Measurements from ENCODE around the gene DCUN1D1.
A peak's percentile ranks its signal among the peaks of the same experiment; 100 is the strongest.
"Not testable (repeated sequence)": the region's sequence is repeated elsewhere in the genome, so short reads cannot be mapped to it uniquely, and the experiment has no call there.

Gene DCUN1D1

GRCh38 chr3:182980204-182981037 lies at the start of gene DCUN1D1:
TSS of gene DCUN1D1 (minus strand) at chr3:182980538. CDS start at chr3:182980489, 49 bp downstream.
- DNase-seq (ENCODE audit: low read depth), result peak; percentile 75

GRCh38 chr3:183028416-183028815 lies 48.1 kb upstream of the DCUN1D1 start:
- DNase-seq (ENCODE audit: low read depth), result no peak

GRCh38 chr3:183027276-183027675 lies 46.9 kb upstream of the DCUN1D1 start:
- DNase-seq (ENCODE audit: low read depth), result no peak

GRCh38 chr3:183022936-183023516 lies 42.7 kb upstream of the DCUN1D1 start:
- no peak for DNase-seq (ENCODE audit: low read depth)

GRCh38 chr3:183018421-183019192 lies 38.3 kb upstream of the DCUN1D1 start:
- DNase-seq (ENCODE audit: low read depth), result no peak

GRCh38 chr3:183015185-183015584 lies 34.8 kb upstream of the DCUN1D1 start:
- no peak for DNase-seq (ENCODE audit: low read depth)

- no peak for DNase-seq (ENCODE audit: low read depth)
These were observed 33.5 kb upstream of the DCUN1D1 start for GRCh38 chr3:183013856-183014255.

- DNase-seq (ENCODE audit: low read depth), result no peak
These were observed 32.7 kb upstream of the DCUN1D1 start for GRCh38 chr3:183013074-183013473.

- no peak for DNase-seq (ENCODE audit: low read depth)
These were observed 28.5 kb upstream of the DCUN1D1 start for GRCh38 chr3:183008800-183009199.

GRCh38 chr3:183008303-183008702 lies 28.0 kb upstream of the DCUN1D1 start:
- DNase-seq (ENCODE audit: low read depth), result no peak

GRCh38 chr3:183006396-183007002 lies 26.2 kb upstream of the DCUN1D1 start:
- no peak for DNase-seq (ENCODE audit: low read depth)

GRCh38 chr3:182999767-183000166 lies 19.4 kb upstream of the DCUN1D1 start:
- no peak for DNase-seq (ENCODE audit: low read depth)

GRCh38 chr3:182993486-182994201 lies 13.3 kb upstream of the DCUN1D1 start:
- not testable (repeated sequence) for DNase-seq (ENCODE audit: low read depth)

- no peak for DNase-seq (ENCODE audit: low read depth)
These were observed 9.2 kb upstream of the DCUN1D1 start for GRCh38 chr3:182989566-182989965.

- DNase-seq (ENCODE audit: low read depth), result no peak
These were observed 5.7 kb upstream of the DCUN1D1 start for GRCh38 chr3:182986021-182986420.

GRCh38 chr3:182983876-182984275 lies 3.5 kb upstream of the DCUN1D1 start:
- DNase-seq (ENCODE audit: low read depth), result no peak

- no peak for DNase-seq (ENCODE audit: low read depth)
These were observed 671 bp upstream of the DCUN1D1 start for GRCh38 chr3:182981038-182981380.

GRCh38 chr3:182979674-182980191 lies 605 bp downstream of the DCUN1D1 start:
- no peak for DNase-seq (ENCODE audit: low read depth)

GRCh38 chr3:182979103-182979673 lies 1.1 kb downstream of the DCUN1D1 start:
- DNase-seq (ENCODE audit: low read depth), result no peak

GRCh38 chr3:182978387-182978786 lies 2.0 kb downstream of the DCUN1D1 start:
- no peak for DNase-seq (ENCODE audit: low read depth)

GRCh38 chr3:182973047-182973446 lies 7.3 kb downstream of the DCUN1D1 start:
- DNase-seq (ENCODE audit: low read depth), result no peak

All from stimulated activated CD8-positive, alpha-beta memory T cell treated with anti-CD3 and anti-CD28 coated beads, Interleukin-12 subunit alpha, Interleukin-12 subunit beta, amount 100 ng/mL, for 1 hour (primary cell).